ENCODE data around the gene NPW.
A peak's percentile ranks its signal among the peaks of the same experiment; 100 is the strongest.

GRCh38 chr16:2003827-2004641, 15.6 kb upstream of the NPW start:
- TF ChIP-seq CTCF (optimal IDR thresholded peaks at IDR 0.05 in 1 of 3, IDR thresholded peaks at IDR 0.05 in 1 of 3, conservative IDR thresholded peaks at IDR 0.05 in 1 of 3; ENCODE audit: extremely low read depth in 1 of 3, insufficient read depth in 2 of 3, low read length in 3 of 3) (peak; percentile 89 to 98 (median 94)), EZH2 (IDR thresholded peaks at IDR 0.05; ENCODE audit: low read length) (no peak)

Measured in keratinocyte (primary cell).